GM18511 (cell line): ENCODE measurements around the gene SPTBN1.
A peak's percentile ranks its signal among the peaks of the same experiment; 100 is the strongest.

Experiments used
- ATAC-seq: cut with Tn5 transposase; IDR thresholded peaks from one replicate; pipeline ENCODE4 v1.9.1; 2021; ENCODE audit warnings: mild to moderate bottlenecking, moderate library complexity; ENCODE audit not compliant: unreplicated experiment

Gene SPTBN1

GRCh38 chr2:54586494-54586893 lies 130.4 kb downstream of the SPTBN1 start:
- no peak for ATAC-seq

DNA sequence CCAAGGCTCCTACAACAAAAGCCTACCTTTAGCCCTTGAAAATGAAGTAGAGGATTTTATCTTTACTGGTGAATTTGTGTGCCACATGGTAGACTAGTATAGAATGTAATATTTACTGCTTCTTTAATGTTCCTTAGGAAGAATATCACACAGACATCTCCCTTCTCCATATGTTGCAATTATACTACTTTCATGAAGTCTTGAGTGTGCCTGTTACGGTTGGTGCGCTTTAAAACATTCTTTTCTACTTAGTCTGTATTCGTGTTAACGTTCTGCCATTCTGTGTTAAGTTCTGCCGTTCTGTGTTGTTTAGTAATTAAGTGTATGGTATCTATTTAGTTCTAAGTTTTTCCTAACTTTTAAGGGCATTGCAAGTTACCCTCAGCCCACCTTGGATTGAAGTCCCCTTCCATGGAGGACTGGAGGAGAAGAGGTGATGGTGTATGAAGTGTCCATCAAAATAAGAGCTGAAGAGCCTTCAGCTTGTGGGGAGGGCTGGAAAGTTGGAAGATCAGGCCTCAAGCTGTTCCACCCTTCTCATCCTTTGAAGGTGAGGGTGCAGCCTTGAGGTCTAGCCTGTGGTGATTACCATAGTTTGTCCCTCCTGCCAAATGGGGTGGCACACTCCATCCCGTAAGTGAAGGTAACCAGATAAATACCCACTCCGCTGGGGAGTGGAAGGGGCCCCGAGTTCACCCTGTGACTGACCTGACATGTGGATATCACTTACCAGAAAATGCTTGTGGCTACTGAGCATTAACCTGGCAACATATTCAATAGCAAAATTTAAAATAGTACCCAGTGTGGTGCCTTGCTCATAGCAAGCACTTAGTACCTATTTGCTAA lies 131.3 kb downstream of the SPTBN1 start:
- ATAC-seq = no peak

GRCh38 chr2:54588244-54588899 lies 132.2 kb downstream of the SPTBN1 start:
- no peak for ATAC-seq

DNA sequence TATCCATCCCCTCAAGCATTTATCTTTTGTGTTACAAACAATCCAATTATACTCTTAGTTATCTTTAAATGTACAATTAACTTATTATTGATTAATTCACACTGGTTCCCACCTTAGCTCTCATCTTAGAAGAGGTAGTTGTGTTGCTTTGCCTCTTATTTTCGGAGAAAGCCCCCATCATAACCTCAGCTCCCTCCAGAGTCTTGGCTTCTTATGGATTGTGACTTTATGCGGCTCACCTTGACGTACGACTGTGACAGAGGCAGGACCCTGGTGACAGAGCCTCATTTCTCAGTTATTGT lies 132.9 kb downstream of the SPTBN1 start:
- ATAC-seq = no peak

DNA sequence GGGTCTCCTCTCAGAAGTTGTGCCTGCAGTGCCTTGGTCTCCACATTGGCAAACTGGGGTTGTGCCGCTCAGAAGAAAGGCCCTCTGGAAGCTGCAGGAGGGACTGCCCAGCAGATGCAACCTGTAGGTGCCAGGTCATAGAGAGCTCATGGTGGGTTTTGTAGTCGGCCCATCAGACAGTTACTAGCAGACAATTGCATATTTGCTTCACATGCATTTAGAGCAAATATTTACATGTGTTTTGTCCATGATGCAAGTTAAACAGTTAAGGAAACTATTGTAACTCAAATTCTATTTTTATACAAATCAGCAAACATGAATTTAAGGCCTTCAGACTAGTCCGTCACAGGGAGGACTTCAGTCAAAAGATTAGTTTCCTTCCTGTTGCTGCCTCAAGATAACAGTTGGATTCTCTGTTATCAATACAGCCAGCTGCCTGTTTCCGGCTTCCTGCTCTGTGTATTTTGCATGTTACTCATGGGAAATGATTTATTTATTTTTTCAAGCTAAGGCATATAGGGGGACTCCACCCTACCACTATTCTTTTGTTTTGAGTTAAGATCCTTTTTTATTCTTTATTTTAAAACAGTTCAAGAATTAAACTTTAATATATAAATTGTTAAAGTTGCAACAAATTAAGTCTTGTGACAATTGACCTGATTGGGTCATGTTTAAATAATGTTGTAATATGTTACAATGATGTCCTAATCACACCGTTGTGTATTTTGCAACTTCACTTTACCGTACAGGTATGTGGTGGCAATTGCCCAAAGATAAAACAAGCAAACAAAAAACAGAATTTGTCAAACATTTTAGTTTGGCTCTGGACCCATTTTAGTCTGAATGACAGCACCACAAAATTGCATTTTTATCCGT lies 133.5 kb downstream of the SPTBN1 start:
- peak; percentile 41 for ATAC-seq

- no peak for ATAC-seq
Measured at GRCh38 chr2:54590216-54591120, 134.3 kb downstream of the SPTBN1 start.

GRCh38 chr2:54591551-54591950 lies 135.4 kb downstream of the SPTBN1 start:
- no peak for ATAC-seq

GRCh38 chr2:54593249-54593648 lies 137.1 kb downstream of the SPTBN1 start:
- ATAC-seq = no peak

GRCh38 chr2:54594048-54594447 lies 137.9 kb downstream of the SPTBN1 start:
- ATAC-seq = no peak

GRCh38 chr2:54595161-54595803 lies 139.2 kb downstream of the SPTBN1 start:
- no peak for ATAC-seq

- no peak for ATAC-seq
Measured at GRCh38 chr2:54595999-54596902, 140.1 kb downstream of the SPTBN1 start.

DNA sequence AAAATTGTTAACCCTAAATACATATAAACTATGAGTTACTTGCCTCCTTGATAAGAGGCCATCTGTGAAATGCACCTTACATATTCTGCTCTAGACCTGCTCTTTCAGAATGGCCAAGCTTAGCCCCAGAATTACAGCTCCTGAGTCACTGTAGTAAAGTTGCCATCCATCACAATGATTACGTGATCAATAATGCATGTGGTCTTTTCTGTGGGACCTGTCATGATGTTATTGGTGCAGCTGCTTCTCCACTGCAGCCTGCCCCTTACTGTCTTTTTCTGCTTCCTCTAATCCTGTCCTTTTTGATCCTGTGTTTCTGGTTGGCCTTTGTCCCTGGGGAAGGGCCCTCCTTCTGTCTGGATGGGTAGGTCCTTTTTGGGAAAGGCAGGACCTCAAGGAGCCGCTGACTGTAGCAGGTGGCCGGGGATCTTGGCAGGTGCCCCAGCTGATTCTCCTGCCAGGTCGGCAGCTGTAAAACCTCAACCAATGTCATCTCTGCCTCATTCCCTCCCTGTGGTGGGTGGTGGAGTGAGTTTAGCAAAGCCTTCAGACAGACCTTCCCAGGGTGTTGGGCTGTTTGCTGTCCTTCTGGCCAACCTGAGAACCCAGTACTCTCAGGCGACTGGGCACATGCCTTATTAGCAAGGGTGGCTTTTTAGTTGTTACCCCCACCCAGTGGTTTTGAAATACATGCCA lies 141.2 kb downstream of the SPTBN1 start:
- no peak for ATAC-seq

DNA sequence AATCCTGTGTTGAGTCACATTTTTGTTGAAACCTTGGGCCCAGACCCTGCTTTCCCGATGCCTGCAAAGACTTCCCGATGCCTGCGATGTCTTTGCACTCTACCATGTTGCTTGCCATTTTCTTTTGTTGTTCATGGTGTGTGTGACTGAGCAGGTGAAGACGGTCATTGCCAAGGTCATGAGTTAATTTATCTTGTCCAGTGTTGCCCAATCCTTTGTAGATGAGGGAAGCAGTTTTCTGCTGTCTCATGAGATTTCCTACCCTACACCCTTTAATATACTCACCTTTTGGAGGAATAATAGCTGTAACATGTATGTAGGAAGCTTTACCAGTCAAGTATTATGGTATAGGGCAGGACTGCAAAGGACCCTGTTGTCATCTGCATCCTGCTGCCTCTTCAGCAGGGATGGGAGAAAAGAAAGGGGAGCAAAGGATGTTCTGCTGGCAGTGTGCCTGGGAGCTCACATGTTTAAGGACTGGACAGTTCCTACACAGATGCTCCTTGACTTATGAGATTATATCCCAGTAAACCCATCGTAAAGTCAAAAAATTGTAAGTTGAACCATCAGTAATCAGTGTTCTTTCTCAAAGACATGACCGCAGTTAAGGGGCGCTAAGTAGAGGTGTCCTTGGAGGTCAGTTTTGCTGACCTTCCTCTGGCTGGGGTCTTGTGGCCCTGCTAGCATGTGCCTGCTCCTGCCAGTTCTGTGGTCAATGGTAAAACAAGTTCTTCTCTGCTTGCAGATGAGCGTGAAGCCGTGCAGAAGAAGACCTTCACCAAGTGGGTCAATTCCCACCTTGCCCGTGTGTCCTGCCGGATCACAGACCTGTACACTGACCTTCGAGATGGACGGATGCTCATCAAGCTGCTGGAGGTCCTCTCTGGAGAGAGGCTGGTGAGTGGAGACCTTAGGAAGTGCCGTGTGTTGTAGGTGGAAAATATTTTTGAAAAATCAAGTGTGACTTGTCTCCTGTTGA lies 142.5 kb downstream of the SPTBN1 start:
- ATAC-seq = no peak

DNA sequence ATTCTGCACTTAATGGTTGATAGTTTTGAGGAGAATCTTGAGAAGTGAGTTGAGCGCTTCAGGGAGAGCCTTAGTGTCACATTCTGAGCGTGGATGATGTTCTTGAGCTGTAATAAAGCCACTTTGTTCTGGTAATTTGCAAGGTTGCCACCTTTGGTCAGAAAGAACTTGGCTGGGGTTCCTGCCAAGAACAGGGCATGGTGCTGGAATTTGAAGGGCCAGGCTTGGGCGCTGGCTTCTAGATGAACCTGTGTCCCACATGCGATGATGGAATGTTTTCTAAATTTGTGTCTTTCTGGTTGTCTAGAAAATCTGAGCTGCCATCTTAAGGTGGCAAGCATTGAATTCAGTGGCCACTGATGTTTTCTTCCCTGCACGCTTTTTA lies 143.2 kb downstream of the SPTBN1 start:
- ATAC-seq = no peak

- ATAC-seq = no peak
Measured at GRCh38 chr2:54599914-54600313, 143.8 kb downstream of the SPTBN1 start.

GRCh38 chr2:54601339-54601738 lies 145.2 kb downstream of the SPTBN1 start:
- no peak for ATAC-seq

DNA sequence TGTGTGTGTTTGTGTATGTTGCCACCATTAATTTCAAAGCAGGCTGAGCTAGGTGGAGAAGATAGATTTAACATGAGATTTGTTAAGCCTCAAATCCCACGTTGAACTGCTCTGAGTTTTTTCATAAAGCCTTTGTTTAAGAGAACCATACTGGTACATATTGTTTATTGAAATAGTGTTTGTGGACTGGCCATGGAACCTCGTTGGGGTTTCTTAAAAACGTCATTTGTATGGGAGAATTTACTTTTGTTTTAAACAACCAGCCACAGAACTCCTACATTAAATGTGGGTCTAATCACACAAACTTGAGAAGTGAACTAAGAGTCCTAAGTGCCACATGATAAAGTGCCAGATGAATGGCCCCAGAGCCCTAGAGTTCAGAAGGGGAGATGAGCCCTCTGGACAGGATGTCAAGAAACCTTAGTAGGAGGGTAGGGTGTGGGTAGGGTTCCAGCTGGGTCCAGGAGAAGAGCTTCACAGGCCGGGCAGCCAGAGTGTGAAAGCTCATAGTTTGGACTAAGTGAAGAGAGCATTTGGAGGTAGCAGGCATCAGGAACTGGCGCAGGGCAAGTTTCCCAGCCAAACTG lies 146.7 kb downstream of the SPTBN1 start:
- peak; percentile 51 for ATAC-seq
